Stimulated activated CD4-positive, alpha-beta T cell treated with anti-CD3 and anti-CD28 coated beads, Interleukin-4, amount 100 ng/mL, for 24 hours (primary cell): ENCODE results near the gene CIRBP.

ENCODE experiments used
- DNase-seq: peaks from one replicate; pipeline ENCODE4 v3.0.0-alpha.2; 2020

The CIRBP gene

DNA sequence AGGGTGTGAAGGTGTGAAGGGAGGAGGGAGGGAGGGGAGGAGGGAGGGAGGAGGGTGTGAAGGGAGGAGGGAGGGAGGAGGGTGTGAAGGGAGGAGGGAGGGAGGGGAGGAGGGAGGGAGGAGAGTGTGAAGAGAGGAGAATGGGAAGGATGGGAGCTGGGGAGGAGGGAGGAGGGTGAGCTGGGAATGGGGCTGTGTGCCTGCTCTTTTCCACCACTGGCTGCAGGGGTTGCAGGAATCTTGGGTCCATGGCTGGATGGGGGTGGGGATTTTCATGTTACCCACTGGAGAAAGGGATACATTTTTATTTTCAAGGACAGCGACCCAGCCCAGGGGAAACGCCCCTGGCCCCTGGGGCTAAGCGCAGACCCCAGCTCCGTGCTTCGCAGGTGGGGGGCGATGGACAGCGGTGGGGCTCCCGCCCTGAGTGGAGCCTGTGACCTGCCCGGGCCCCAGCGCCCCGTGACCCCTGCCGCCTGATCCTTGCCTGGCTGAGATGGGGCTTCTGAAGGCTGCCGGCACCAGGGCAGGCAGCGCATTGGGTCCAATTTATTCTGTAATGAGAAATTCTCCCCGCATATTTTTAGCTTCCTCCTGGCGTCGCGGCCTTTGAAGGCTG, 13.6 kb downstream of the CIRBP start:
- no peak for DNase-seq

DNA sequence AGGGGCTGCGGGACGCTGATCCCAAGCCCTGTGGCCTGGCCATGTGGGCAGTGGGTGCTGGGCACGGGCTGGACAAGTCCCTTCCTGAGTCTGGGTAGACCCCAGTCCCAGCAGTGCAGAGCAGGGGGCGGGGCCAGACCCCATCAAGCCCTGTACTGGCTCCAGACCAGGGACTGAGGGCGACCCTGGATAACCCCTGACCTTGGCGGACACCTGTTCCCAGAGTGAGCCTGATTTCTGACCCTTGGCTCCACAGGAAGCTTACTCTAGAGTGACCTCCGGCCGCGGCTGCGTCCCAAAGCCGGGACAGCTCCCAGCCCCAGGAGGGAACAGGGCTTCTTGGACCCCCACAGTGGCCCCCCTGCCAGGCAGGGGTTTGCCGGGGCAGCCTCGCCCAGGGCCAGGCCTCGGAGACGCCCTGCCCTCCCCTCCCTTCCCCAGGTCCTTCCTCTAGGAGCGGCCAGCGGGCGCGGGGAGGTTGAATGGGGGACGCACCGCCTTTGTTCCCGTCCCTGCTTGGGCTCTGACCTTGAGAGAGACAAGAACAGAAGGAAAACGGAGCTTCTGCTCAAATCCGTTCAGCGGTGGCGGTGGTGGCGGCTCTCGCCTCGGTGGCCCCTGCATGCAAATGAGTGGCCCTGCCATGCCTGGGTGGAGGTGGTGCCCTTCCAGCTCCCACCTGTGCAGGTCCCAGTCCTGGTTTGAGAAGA, 14.2 kb downstream of the CIRBP start:
- DNase-seq = no peak

DNA sequence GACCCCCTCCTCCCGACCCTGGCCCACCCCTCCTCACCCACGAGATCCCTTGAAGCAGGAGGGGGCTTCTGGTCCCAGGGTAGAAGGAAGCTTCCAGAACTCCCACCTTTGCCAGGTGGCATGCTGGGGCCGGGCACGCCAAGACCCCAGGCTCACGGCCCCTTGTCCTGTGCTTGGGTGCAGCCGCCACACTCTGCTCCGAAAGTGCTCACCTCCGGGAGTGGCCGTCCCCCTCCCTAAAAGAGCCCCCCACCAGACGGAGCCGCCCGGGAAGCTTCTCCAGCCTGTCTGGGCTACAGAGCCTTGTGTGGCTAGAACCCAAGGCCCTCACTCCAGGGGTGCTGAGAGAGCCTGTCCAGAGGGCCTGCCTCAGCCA, 14.8 kb downstream of the CIRBP start:
- DNase-seq = no peak

DNA sequence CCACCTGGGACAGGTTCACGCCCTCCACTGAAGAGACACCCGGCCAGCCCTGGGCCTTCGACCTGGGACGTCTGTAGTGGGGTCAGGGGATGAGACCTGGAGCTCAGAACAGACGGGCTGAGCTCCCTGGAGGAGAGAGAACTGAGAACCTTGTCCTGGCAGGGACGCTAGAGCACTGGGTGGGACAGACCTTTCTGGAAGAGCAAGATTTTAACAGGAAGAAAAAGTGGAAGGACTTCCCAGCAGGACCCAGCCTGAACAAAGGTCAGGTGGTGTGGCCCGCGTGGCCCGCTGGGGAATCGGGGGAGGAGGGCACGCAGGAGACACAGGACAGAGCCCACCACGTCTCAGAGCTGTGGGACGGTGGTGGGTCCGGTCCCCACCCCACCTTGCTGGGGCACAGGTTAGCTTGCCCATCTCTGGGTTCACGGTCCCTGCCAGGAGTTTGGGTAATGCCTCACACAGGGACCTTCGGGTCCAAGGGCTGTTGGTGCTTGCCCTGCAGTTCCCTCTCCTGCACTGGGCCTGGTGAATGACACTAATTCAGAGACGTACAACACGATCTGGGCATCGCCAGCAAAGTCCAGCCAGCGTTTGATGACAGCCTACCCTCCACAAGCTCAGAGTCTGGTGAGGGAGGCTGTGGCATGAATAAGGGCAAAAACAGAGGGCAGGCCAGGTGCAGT, 15.3 kb downstream of the CIRBP start:
- DNase-seq = no peak

DNA sequence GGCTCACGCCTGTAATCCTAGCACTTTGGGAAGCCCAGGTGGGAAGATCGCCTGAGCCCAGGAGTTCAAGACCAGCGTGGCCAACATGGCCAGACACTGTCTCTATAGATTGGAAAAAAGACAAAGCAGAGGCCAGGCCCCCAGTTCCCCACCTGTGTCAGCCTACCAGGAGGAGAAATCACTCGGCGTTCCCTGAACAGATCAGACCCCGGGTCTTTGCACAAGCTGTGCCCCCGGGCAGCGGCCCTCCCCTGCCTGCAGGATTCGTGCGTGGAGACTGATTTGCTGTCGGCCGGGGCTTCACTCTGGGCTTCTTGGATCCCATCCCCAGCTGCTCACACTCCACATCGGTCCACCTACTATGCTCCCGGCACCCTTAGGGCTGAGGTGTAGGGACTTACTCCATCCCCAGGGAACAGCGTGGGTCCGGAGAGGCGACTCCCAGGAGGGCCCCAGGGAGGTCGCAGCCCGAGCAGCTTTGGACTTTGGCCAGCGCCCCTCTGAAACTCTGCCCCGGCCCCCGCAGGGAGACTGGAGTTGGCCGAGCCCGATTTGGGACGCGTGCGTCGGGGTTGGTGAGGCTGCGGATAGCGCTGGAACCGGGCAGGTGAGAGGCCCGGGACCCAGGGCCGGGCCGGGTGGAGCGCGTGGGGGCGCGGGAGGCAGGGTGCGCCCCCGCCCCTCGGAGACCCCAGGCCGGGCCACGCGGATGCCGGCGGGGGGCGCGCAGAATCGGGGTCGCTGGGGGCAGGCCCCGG, 16.0 kb downstream of the CIRBP start:
- DNase-seq = no peak

DNA sequence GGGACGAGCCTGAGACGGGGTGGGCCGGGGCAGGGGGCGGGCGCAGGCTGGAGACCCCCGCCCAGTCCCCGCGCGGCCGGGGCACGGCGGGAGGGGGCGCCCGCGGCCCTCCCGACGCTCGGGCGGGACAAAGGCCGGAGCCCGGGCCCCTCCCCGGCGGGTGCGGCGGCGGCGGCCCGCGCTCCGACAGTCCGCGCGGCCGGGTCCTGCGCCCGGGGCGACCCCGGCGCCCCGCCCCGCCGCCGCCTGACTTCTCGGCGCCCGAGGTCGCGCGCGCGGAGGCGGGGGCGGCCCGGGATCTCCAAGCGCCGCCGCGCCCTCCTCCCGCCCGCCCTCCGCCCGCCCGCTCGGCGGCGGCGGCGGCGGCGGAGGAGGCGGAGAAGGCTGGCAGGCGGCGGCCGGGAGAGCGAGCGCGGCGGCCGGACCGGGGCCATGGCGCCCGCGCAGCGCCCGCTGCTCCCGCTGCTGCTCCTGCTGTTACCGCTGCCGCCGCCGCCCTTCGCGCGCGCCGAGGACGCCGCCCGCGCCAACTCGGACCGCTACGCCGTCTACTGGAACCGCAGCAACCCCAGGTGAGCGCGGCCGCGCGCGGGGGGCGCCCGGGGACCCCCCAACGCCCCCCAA, 16.7 kb downstream of the CIRBP start, which contains the start of gene EFNA2:
Gene EFNA2, plus strand, starts transcription at position 137 of the 624 bp plus-strand sequence. Its CDS starts 296 bp downstream, at position 433.
- no peak for DNase-seq

DNA sequence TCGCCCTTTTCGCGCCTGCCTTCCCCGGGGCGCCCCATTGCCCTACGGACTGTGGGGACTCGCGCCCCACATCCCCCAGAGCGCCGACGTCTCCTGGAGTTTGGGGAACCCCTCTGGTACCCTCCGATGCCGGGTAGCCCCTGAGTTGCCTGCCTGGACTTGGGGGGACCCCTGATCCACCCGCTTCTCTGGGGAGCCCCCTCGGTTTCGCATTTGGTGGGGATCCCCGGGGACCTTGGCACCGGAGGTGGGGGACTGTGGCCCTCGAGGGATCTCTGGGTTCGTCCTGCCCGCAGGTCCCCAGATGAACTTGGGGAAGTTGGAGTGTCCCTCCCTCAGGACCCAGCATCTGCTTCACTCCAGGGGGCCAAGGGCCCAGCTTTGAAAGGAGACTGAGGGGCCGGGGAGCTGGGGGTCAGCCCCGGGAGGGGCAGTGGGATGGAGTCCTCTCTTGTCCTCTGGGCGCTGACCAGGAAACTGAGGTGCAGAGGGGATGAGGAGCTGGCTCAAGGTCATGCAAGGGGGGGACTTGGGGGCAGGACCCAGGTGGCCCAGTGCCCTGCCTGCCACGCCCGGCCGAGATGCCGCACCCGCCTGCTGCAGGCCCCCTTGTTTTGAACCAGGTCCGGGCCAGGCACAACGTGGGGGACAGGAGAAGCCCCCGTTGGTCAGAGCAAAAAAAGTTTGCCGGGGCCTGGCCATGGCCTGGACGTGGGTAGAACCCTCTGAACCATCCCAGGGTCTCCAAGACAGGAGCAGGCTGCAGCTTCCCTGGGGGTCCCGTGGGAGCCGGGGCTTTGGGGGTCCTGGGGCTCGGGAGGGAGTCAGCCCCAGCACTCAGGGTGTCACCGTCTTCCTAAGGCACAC, 17.6 kb downstream of the CIRBP start:
- DNase-seq = no peak

DNA sequence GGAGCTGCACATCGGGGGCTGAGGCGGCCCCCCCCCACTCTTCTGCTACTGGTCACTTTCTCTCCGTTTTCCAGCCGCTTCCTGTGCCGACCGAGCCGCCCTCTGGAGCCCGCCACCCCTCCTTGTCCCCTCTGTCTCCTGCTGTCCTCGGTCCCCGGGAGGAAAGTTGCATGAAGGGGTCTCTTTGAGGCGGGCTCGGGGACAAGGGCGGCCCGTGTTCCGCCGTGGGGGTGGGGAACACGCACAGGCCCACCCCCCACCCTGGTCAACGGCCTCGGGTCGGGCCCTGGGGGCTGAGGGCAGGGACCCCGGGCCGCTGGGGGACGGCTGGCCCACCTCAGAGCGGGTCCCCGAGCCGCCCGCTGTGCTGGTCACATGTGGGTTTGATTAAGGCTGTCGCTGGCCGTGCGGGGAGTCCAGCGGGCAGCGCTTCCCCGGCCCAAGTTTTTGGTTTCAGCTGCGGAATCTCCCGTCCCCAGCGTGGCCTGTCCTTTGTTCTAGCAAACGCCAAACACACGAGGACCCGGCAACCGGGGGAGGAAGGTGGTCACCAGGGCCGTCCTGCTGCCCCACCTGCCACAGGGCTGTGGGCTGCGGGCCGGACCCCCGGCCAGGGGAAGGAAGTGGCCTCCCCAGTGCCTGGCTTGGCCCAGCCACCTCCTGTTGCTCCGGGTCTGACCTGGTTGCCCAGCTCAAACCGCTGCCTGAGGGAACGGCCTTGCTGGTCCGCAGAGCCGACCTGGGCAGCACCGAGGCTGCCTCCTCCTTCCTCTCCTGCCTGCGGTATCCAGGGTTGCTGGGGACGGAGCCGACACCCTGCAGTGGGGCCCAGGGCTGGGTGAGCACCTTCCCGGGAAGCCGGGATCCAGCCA, 18.5 kb downstream of the CIRBP start:
- no peak for DNase-seq

DNA sequence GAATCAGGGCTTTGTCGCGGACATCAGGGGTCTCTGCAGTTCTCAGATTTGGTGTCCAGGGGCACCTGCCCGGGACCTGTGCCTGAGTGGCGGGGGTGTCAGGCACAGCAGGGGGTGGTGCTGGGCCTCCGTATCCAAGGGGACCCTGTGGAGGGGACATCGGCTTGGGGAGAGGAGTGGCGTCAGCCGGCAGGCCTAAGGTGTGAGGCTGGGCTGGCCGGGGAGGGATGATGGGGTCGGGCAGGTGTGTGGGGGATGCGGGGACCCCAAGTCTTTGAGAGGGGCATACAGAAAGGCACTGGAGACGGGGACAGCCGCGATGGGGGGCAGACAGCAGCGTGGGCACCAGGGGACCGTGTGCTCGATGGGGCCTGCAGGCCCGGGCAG, 19.1 kb downstream of the CIRBP start:
- DNase-seq = no peak

DNA sequence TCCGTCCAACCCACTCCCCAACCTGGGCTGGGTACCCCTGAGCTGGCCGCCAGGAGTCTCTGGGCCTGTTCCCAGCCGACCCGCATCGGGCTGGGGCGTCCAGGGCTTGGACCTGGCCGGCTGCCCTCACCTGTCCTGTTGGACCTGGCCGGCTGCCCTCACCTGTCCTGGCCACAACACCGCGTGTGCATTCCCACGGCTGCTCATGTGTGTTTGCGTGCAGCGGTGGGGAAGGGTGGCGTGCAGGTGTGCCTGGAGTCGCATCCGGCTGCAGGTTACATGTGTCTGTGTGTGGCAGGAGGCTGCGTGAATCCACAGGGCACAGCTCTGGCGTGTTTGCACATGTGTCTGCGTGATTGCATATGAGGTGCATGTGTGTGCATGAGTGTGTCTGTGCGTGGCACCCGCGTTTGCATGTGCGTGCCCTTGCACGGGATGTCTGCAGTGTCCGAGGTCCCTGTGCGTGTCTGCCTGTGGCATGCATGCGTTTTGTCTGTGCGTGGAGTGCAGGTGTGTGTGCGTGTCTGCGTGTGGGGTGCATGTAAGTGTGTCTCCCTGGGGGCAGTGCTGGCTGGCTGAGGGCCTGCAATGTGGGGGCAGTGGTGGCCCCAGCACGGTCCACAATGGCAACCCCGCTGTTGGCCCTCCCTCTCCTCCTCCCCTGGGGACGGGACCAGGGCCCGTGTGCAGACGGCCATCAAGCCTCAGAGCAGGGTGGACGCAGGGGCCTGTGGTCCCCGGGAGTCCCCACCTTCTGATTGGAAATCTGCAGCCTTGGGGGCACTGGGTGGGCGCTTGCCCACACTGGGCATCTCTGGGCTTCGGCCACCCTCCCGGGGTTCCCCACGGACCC, 19.9 kb downstream of the CIRBP start:
- no peak for DNase-seq

DNA sequence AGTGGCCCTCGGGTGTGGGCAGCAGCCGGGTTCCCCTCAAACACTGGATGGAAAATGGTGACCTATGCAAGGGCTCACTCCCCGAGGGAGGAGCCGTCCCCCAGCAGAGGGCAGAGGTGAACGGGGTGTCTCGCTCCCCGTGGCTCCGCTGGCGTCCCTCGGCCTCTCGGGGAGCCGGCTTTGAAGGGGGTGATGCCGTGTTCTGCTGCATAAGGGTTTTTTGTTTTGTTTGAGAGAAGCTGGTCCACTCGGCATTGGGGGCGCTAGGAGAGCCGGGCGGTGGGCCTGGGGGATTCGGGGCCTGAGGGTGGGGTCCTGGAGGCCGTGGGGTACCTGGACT, 20.5 kb downstream of the CIRBP start:
- DNase-seq = no peak

DNA sequence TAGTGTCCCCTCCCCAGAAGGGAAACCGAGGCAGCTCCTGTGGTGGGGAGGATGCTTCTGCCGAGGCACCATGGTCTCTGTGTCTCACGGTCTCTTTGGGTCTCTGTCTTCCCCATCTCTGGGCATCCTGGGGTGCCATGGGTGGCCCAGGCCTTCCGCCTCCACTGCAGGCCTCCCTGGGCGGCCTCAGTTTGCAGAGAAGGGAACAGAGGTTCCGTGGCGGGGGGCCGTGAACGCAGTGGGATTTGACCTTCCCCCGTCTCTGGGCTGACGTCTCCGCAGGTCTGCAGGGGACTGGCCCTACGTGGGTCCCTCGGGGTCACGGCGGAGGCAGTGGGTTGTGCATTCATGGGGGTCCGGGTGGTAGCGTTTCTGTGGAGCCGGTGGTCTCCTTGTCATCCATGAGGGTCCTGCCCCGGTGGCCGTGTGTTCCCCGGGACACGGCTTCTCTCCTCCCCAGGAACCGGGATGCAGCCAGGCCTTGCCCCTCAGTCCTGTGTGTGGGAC, 21.1 kb downstream of the CIRBP start:
- no peak for DNase-seq

DNA sequence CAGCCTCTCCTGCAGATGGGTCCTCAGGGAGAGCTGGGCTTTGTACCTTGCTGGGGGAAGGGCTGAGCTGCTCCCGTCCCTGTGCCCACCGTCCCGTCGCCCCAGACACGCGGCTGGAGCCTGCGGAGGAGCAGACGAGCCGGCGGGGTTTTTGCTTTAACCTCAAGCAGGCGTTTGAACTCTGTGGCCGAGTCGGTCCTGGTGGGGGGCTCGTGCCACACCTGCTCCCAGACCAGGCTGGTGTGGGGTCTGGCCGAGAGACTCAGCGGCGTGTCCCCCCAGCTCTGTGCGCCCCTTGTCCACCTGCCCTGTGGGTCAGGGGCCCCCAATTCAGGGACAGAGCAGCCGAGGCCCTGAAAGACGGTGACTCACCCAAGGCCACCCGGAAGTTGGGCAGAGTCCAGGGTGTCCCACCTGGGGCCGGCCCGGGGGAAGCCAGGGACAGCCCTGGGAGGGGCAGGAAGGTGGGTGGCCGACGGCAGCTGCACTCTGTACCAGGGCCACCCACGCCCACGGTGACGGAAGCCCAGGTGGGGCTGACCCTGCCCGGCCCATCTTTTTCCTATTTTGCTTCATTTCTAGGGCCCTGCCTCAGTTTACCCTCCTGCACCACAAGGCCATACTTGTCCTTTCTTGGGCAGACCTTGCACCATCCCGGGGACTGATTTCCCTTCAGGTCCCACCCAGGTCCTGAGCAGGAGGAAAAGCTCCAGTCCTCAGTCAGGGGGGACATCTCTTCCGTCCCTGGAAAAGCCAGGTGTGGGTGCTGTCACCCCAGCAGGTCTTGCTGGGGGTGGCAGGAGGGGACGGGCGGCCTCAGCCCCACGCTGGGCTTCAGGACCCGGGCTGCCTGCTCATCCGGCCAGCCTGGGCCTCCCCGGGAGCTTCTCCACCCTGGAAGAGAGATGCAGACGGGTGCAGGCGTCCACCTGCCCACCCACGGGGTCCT, 21.8 kb downstream of the CIRBP start:
- DNase-seq = no peak

DNA sequence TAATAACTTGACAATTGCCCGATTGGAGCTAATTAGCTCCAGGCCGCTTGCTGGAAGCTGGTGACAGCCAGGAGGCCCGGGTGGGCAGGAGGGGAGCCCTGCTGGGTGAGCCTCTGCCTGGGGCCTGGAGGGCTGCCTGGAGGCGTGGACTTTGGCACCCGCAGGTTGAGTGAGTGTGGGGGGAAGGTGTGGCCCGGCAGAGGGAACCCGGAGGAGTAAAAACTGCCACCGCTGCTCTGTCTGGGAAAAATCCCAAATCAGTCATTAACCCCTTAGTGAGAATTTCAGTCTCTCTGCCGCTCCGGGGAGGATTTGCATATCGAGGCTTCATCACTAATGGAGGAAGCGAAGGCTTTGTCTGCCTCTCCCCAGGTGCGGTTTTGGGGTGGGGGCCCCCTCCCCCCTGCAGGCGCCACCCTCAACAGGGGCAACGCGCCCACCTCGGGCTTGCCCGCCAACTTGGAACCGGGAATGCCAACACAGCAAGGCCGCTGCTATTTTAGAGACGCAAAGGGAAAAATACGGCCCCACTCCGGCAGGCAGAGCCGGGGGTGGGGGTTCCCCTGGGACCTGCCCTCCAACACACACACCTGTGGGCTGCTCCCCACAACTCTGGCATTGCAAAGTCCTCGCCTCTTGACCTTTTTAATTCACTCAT, 22.8 kb downstream of the CIRBP start:
- no peak for DNase-seq

DNA sequence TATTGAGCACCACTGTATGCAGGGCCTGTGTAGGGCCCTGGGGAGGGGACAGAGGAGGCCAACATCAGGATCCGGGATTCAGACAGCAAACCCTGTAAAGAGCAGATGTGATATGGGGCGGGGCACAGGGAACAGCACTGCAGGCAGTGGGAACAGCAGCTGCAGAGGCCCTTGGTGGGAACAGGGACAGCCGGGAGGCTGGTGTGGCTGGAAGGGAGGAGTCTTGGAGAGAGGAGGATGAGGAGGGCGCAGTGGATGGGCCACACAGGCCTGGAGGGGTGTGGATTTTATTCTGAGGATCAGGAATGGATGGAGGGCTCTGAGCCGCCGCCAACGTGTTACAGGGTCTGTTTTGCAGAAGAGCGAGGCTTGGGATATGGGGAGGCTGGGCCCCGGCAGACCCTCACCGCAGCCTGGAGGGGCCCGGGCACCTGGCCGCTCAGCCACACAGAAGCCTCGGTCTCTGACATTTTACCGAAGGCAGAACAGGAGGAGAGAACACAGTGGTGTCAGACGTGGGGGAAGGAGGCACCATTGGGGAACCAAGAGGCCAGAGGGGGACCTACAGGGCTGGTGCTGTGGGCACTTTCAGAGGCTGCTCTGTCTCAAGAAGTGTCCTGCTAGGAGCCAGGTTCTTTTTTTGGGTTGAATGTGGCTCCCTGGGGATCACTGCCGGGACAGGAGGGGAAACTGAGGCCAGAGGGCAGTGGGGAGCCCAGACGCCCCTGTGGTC, 23.5 kb downstream of the CIRBP start:
- DNase-seq = no peak

DNA sequence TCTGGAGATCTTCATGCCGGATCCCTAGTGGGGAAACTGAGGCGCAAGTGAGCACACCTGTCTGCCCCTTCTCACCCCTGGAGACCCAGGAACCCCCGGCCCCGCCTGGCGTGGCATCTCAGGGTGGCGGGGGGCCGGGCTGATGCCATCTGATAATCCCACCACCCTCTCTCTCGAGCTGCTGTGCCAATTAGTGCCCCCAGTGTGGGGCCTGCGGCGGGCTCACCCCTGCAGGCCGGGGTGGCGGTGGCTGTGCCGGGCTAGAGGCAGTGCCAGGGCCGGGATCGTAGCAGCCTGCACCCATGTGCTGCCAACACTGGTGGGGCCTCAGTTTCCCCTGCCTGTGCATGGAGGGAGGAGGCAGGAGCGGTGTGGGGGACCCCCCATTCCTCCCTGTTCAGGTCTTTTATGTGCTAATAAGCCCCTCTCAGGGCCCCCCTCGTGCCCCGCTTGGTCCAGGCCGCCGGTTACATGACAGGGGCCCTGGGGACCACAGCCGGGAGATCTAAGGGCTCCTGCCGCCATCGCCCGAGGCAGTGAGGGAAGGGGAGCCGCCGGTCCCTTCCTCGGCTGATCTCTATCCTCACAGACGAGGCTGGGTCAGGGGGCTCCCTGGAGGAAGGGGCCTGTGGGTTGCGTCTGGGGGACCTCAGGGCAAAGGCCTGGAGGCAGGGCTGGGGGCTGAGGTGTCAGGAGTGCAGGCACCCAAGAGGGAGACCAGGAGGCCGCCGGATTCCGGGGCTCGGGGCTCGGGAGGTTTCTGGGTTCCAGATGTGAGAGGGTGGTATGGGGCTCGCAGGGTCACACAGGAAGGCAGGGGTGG, 24.9 kb downstream of the CIRBP start:
- no peak for DNase-seq

DNA sequence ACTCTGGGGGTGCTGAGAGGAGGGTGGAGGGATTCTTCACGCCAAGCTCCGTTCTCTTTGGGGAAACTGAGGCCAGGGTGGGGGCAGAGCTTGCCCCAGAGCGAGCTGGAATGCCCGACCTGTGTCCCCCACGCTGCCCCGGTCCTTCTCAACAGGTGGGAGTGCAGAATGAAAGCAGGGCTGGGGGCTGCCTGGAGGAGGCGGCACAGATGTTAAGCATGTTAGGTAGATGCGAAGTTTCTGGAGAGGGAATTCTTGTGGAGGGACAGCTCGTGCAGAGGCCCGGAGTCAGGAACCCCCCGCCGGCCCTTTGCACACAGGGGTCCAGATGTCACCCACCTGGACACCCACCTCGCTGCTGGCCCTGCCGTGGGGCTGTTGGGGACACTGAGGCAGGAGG, 25.6 kb downstream of the CIRBP start:
- DNase-seq = no peak
